Stomach (tissue), 9 donors: ENCODE results near the gene KIRREL2. TPM values are rescaled to one million over a fixed set of nuclear protein-coding genes. Genes with fewer than 3 reads are reported as not detected.

Experiments used
- DNase-seq, 2 donors: peaks; one replicate each; pipeline versions ENCODE4 v3.0.0 to v3.0.0-alpha.2; 2013 to 2019
- H3K27ac ChIP-seq, 5 donors: fragments of 200-600 bp in 4 of 5; sonication (generic) in 4 of 5; one replicate each; pipeline ENCODE4 v1.5.1; 2013 to 2019; ENCODE audit warnings: mild to moderate bottlenecking in 1 of 5, moderate library complexity in 1 of 5
- H3K27me3 ChIP-seq, 3 donors: fragments of 200-600 bp; sonication (generic); one replicate each; pipeline ENCODE4 v1.5.1; 2017 to 2019; ENCODE audit warnings: mixed run types in 1 of 3
- H3K36me3 ChIP-seq, 4 donors: fragments of 200-600 bp; sonication (generic); 1 replicate in 3 of 4; 2 replicates in 1 of 4; pipeline ENCODE4 v1.5.1; 2016 to 2019
- H3K4me1 ChIP-seq, 4 donors: fragments of 200-600 bp; sonication (generic); one replicate each; pipeline ENCODE4 v1.5.1; 2016 to 2019
- H3K4me3 ChIP-seq, 4 donors: fragments of 200-600 bp; sonication (generic) in 3 of 4; one replicate each; pipeline ENCODE4 v1.5.1; 2016 to 2019; ENCODE audit warnings: mild to moderate bottlenecking in 1 of 4
- H3K9me3 ChIP-seq, 4 donors: fragments of 200-600 bp; sonication (generic); one replicate each; pipeline ENCODE4 v1.5.1; 2016 to 2019
- EP300 ChIP-seq: sonication (generic); formaldehyde crosslinking; IDR thresholded peaks from one replicate; pipeline ENCODE4 v1.6.1; 2017; ENCODE audit warnings: antibody characterized with exemption
- POLR2A ChIP-seq, 4 donors: fragments of 450-650 bp; IDR thresholded peaks; one replicate each; pipeline ENCODE4 v1.6.1; 2016; ENCODE audit warnings: antibody characterized with exemption in 4 of 4, control low read depth in 2 of 4, mild to moderate bottlenecking in 1 of 4, moderate library complexity in 1 of 4
- POLR2AphosphoS5 ChIP-seq, 3 donors: sonication (generic); formaldehyde crosslinking; IDR thresholded peaks; one replicate each; pipeline ENCODE4 v1.6.1; 2016; ENCODE audit warnings: antibody characterized with exemption in 3 of 3
- WGBS, 5 donors: extraction: QIAGEN DNeasy Blood & Tissue Kit in 3 of 5; methylation state at CpG; one replicate each; pipeline versions ENCODE4 v1.1.5 to v1.1.7; 2013 to 2018; 5-methylcytosine and 5-hydroxymethylcytosine counted together
- intact Hi-C: fragments of 100-400 bp; cut with DNase I; formaldehyde crosslinking; loops from one replicate; pipeline ENCODE4 v1.15.1; 2023; ENCODE audit warnings: low total_unique reads
- polyA plus RNA-seq, 3 donors: library from polyadenylated mRNA; stranded (reverse); fragments of 200-250 nt; gene quantifications; one replicate each; pipeline ENCODE4 v1.2.3, GENCODE V29; 2013
- total RNA-seq, 5 donors: library from RNA; depleted of rRNA; stranded (reverse); fragments of >200 nt; gene quantifications; one replicate each; pipeline versions ENCODE4 v1.1.0 to v1.2.3, GENCODE V29; 2014 to 2016
- TF ChIP-seq, protein P1 (sequence below), 7 experiments: fragments of 450-650 bp in 4 of 7; fragments of 200-600 bp in 3 of 7; sonication (generic) in 3 of 7; IDR thresholded peaks; one replicate each; pipeline ENCODE4 v1.5.1; 2016 to 2019; ENCODE audit warnings: antibody characterized with exemption in 7 of 7, control low read depth in 2 of 7, mild to moderate bottlenecking in 1 of 7
- donor health status: healthy with polysubstance abuse.
- donor health status: Bipolar disorder and iron deficiency.
- donor health status: healthy.

Gene KIRREL2
- total and polyA plus RNA-seq, 8 donors = 0.43 to 0.73 (median 0.61) TPM; not detected in 4

DNA sequence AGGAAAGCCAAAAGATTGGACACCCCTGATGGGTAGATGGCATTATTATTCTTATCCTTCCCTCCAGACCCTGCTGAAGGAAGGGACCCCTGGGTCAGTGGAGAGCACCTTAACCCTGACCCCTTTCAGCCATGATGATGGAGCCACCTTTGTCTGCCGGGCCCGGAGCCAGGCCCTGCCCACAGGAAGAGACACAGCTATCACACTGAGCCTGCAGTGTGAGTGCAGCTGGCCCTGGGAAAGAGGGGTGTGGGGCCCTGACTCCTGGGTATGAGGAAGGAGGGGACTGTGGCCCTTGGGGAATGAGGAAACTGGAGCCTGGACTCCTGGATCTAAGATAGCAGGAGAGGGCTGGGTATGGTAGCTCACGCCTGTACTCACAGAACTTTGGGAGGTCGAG lies 2.7 kb downstream of the KIRREL2 start:
- Histone ChIP-seq H3K27me3 (peaks cover 11 to 97% (median 61%) of the 10 kb centered on the region in 3 donors), H3K36me3 (no peaks in the 10 kb centered on the region)
- DNase-seq = no peak

DNA sequence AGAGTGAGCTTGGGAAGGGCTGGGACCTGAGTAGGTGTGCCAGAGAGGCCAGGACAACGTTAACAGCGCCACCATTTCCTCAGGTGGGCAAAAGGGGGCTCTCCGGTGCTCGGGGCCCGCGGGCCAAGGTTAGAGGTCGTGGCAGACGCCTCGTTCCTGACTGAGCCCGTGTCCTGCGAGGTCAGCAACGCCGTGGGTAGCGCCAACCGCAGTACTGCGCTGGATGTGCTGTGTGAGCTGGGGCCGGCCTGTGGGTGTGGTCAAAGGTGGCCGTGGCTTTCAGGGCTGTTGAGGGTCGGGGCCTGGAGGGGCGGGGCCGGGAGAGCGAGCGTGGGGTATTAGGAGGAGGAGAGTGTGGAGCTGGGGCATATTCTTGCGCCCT lies 3.7 kb downstream of the KIRREL2 start:
- H3K9me3 ChIP-seq = no peaks in the 10 kb centered on the region
- DNase-seq = no peak
- H3K36me3 ChIP-seq = no peaks in the 10 kb centered on the region
- H3K4me1 ChIP-seq = peaks cover 15 to 31% (median 28%) of the 10 kb centered on the region in 4 donors
- peak overlapping the region in 2 of 4 donors; percentile 13 for H3K4me3 ChIP-seq
- intact Hi-C loops = no loop called here
- no peak overlapping the region for H3K27ac ChIP-seq
- TF ChIP-seq EP300 (no peak), POLR2AphosphoS5 (IDR thresholded peaks at IDR 0.05) (no peak), POLR2A (IDR thresholded peaks at IDR 0.05) (no peak)
- TF ChIP-seq, protein P1, sequence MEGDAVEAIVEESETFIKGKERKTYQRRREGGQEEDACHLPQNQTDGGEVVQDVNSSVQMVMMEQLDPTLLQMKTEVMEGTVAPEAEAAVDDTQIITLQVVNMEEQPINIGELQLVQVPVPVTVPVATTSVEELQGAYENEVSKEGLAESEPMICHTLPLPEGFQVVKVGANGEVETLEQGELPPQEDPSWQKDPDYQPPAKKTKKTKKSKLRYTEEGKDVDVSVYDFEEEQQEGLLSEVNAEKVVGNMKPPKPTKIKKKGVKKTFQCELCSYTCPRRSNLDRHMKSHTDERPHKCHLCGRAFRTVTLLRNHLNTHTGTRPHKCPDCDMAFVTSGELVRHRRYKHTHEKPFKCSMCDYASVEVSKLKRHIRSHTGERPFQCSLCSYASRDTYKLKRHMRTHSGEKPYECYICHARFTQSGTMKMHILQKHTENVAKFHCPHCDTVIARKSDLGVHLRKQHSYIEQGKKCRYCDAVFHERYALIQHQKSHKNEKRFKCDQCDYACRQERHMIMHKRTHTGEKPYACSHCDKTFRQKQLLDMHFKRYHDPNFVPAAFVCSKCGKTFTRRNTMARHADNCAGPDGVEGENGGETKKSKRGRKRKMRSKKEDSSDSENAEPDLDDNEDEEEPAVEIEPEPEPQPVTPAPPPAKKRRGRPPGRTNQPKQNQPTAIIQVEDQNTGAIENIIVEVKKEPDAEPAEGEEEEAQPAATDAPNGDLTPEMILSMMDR (IDR thresholded peaks at IDR 0.05) = no peak
- 14 to 21% (median 18%) methylated on average over 21 to 24 of the region's 24 CpGs for WGBS, 5 donors
- H3K27me3 ChIP-seq = peaks cover 11 to 91% (median 50%) of the 10 kb centered on the region in 3 donors

More for the DNA sequence above, 2.7 kb downstream of the KIRREL2 start:
- Histone ChIP-seq H3K4me3 (no peak overlapping the region), H3K27ac (no peak overlapping the region), H3K9me3 (no peaks in the 10 kb centered on the region), H3K4me1 (peaks cover 15 to 31% (median 28%) of the 10 kb centered on the region in 4 donors)
- no peak for TF ChIP-seq EP300
- TF ChIP-seq POLR2A (IDR thresholded peaks at IDR 0.05) = no peak
- TF ChIP-seq, protein P1 (IDR thresholded peaks at IDR 0.05) = no peak
- TF ChIP-seq POLR2AphosphoS5 (IDR thresholded peaks at IDR 0.05) = no peak
- intact Hi-C loops = no loop called here
- WGBS, 5 donors = 52 to 74% (median 63%) methylated on average over 4 of the region's 4 CpGs

DNA sequence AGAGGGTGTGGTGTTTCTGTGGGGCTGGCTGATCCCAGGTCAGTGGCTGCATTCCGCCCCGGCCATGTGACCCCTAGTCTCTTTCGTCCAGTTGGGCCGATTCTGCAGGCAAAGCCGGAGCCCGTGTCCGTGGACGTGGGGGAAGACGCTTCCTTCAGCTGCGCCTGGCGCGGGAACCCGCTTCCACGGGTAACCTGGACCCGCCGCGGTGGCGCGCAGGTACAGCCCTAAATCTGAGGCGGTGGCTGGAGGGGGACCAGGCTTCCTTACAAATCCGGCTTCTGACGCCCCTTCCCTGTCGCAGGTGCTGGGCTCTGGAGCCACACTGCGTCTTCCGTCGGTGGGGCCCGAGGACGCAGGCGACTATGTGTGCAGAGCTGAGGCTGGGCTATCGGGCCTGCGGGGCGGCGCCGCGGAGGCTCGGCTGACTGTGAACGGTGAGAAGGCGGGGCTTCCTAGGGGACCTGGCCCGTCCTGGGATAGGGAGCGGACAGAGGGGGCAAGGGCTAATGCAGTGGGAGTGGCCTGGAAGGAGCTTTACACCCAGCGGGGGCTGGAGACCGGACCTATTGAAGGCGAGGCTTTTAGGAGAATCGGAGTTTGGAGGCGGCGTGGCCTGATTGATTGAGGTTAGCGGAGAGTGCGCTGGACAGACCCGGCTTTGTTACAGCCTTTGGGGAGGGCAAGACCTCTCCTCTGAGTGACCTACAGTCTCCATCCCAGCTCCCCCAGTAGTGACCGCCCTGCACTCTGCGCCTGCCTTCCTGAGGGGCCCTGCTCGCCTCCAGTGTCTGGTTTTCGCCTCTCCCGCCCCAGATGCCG lies 4.3 kb downstream of the KIRREL2 start:
- 11 to 24% (median 14%) methylated on average over 37 to 55 of the region's 55 CpGs for WGBS, 5 donors
- peak overlapping the region in 2 of 4 donors; percentile 13 for H3K4me3 ChIP-seq
- H3K36me3 ChIP-seq = no peaks in the 10 kb centered on the region
- no peak overlapping the region for H3K27ac ChIP-seq
- DNase-seq = peak; percentile 48 to 80
- no peaks in the 10 kb centered on the region for H3K9me3 ChIP-seq
- TF ChIP-seq POLR2A (IDR thresholded peaks at IDR 0.05) (no peak), EP300 (no peak), POLR2AphosphoS5 (IDR thresholded peaks at IDR 0.05) (no peak)
- TF ChIP-seq, protein P1 (IDR thresholded peaks at IDR 0.05) = no peak
- intact Hi-C loops = no loop called here
- peaks cover 7 to 88% (median 44%) of the 10 kb centered on the region in 3 donors for H3K27me3 ChIP-seq
- H3K4me1 ChIP-seq = peaks cover 13 to 27% (median 24%) of the 10 kb centered on the region in 4 donors

DNA sequence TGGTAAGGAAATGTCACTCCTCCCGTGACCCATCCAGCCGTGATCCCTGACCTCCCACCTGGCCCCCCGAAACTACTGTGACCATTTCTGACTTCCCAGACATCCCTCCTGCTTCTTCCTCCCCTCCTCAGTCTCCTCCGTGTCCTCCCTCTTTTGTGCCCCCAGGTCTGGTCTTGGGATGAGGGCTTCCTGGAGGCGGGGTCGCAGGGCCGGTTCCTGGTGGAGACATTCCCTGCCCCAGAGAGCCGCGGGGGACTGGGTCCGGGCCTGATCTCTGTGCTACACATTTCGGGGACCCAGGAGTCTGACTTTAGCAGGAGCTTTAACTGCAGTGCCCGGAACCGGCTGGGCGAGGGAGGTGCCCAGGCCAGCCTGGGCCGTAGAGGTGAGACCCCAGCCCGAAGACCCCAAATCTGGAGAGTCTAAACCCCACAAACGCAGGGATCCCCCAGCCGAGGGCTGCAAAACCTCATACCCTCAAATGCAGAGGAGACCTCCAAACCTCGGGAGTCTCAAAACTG lies 5.0 kb downstream of the KIRREL2 start:
- TF ChIP-seq, protein P1 (IDR thresholded peaks at IDR 0.05) = no peak
- no peak for TF ChIP-seq POLR2AphosphoS5 (IDR thresholded peaks at IDR 0.05)
- H3K4me1 ChIP-seq = peaks cover 6 to 21% (median 18%) of the 10 kb centered on the region in 4 donors
- H3K27me3 ChIP-seq = peaks cover 6 to 88% (median 38%) of the 10 kb centered on the region in 3 donors
- no peaks in the 10 kb centered on the region for H3K36me3 ChIP-seq
- DNase-seq = no peak
- intact Hi-C loops = no loop called here
- 49 to 60% (median 59%) methylated on average over 19 of the region's 19 CpGs for WGBS, 5 donors
- H3K27ac ChIP-seq = no peak overlapping the region
- no peaks in the 10 kb centered on the region for H3K9me3 ChIP-seq
- no peak overlapping the region for H3K4me3 ChIP-seq
